ENCODE measurements around the gene MAP4K3. TPM values are rescaled to one million over a fixed set of nuclear protein-coding genes. Genes with fewer than 3 reads are reported as not detected.

Gene MAP4K3
- total RNA-seq, 1 donor from 2014 or later = 38.5 TPM

DNA sequence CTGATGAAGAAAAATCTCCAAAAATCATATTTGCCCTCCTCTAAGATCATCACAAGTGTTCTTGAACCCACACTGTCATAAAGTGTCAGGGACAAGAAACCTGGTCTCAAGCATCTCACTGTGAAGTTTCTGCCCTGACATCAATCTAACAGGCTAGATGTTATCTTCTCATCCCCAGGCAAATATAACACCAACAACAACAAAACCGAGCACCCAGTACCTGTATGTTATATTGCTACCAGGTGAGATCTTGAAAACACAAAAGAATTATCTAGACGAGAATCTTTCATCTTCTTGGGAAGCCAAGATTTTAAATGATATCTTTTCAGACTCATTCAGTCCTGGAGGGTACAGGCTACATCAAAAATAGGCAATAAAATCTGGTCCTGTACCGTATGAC, 8.8 kb upstream of the MAP4K3 start:
- no peaks in the 10 kb centered on the region for H3K9me3 ChIP-seq
- DNase-seq (ENCODE audit: extremely low spot score in 2 of 2) = no peak
- intact Hi-C loops (cut with DNase I) = no loop called here
- no peak overlapping the region for H3K4me3 ChIP-seq
- H3K27ac ChIP-seq = no peak overlapping the region
- H3K4me1 ChIP-seq = no peaks in the 10 kb centered on the region
- no peaks in the 10 kb centered on the region for H3K27me3 ChIP-seq
- TF ChIP-seq POLR2AphosphoS5 (IDR thresholded peaks at IDR 0.05; ENCODE audit: insufficient read depth in 1 of 2, low read depth in 1 of 2) (no peak), POLR2A (IDR thresholded peaks at IDR 0.05) (no peak)
- TF ChIP-seq, protein P1, sequence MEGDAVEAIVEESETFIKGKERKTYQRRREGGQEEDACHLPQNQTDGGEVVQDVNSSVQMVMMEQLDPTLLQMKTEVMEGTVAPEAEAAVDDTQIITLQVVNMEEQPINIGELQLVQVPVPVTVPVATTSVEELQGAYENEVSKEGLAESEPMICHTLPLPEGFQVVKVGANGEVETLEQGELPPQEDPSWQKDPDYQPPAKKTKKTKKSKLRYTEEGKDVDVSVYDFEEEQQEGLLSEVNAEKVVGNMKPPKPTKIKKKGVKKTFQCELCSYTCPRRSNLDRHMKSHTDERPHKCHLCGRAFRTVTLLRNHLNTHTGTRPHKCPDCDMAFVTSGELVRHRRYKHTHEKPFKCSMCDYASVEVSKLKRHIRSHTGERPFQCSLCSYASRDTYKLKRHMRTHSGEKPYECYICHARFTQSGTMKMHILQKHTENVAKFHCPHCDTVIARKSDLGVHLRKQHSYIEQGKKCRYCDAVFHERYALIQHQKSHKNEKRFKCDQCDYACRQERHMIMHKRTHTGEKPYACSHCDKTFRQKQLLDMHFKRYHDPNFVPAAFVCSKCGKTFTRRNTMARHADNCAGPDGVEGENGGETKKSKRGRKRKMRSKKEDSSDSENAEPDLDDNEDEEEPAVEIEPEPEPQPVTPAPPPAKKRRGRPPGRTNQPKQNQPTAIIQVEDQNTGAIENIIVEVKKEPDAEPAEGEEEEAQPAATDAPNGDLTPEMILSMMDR (IDR thresholded peaks at IDR 0.05) = no peak
- no peaks in the 10 kb centered on the region for H3K36me3 ChIP-seq

DNA sequence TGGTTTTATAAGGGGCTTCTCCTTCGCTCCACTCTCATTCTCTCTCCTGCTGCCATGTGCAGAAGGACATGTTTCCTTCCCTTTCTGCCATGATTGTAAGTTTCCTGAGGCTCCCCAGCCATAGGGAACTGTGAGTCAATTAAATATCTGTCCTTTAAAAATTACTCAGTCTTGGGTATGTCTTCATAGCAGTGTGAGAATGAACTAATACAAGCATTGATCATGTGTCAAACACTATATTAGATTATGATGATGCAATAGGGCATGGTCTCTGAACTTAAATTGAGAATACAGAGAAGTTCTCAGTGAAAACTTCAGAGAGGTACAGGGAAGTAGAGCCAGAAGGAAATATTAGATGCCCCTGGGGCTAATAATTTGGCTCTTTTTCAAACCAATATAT, 5.9 kb upstream of the MAP4K3 start:
- TF ChIP-seq, protein P1 (IDR thresholded peaks at IDR 0.05) = no peak
- TF ChIP-seq POLR2AphosphoS5 (IDR thresholded peaks at IDR 0.05; ENCODE audit: insufficient read depth in 1 of 2, low read depth in 1 of 2) (no peak), POLR2A (IDR thresholded peaks at IDR 0.05) (no peak)
- DNase-seq (ENCODE audit: extremely low spot score in 2 of 2) = no peak
- Histone ChIP-seq H3K4me3 (no peak overlapping the region), H3K27ac (no peak overlapping the region), H3K27me3 (no peaks in the 10 kb centered on the region), H3K9me3 (no peaks in the 10 kb centered on the region), H3K4me1 (peaks cover 16% of the 10 kb centered on the region), H3K36me3 (no peaks in the 10 kb centered on the region)
- intact Hi-C loops (cut with DNase I) = no loop called here

DNA sequence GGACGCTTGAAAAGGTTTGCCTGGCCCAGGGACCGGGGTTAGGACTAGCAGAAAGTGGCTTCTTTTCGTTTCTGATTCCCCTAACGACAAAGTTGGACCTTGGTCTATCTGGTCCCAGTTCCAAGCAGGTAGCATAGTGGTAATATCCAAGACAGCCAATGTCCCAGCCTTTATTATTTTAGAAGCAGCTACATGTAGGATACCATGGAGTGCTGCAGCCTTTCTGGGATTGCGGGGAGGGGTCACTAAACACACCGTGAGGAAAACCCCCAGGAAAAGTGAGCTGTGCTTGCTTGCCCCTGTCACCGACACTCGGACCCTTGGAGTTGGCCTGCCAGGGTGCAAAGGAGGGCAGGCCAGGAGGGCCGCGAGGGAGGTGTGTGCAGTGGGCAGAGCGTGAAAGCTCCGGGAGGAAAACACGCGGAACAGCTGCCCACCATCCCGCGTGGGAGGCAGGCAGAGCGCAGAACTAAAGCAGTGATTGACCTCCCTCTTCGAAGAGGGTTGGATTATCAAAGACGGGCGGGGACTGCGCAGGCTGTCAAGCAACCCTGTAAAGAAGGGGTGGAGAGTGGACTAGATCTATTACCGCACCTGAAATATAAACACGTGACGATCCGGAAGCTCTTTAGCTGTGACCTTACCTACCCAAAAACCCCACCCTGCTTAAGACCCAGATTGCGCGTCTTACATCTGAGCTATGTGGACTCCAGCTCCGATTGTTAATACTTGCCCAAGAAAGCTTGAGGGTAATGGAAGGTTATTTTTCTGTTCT, 624 bp upstream of the MAP4K3 start:
- Histone ChIP-seq H3K27me3 (no peaks in the 10 kb centered on the region), H3K27ac (peak overlapping the region; percentile 97), H3K9me3 (no peaks in the 10 kb centered on the region), H3K4me1 (peaks cover 44% of the 10 kb centered on the region), H3K36me3 (no peaks in the 10 kb centered on the region), H3K4me3 (peak overlapping the region; percentile 88 to 89)
- intact Hi-C loops (cut with DNase I) = loop anchor here (10.0 kb wide), 1 partner anchor 67 kb away; no protein-coding TSS in a partner anchor
- DNase-seq (ENCODE audit: extremely low spot score in 2 of 2) = no peak
- TF ChIP-seq POLR2AphosphoS5 (IDR thresholded peaks at IDR 0.05; ENCODE audit: insufficient read depth in 1 of 2, low read depth in 1 of 2) (peak; percentile 4 to 53), POLR2A (IDR thresholded peaks at IDR 0.05) (no peak)
- TF ChIP-seq, protein P1 (IDR thresholded peaks at IDR 0.05) = no peak

DNA sequence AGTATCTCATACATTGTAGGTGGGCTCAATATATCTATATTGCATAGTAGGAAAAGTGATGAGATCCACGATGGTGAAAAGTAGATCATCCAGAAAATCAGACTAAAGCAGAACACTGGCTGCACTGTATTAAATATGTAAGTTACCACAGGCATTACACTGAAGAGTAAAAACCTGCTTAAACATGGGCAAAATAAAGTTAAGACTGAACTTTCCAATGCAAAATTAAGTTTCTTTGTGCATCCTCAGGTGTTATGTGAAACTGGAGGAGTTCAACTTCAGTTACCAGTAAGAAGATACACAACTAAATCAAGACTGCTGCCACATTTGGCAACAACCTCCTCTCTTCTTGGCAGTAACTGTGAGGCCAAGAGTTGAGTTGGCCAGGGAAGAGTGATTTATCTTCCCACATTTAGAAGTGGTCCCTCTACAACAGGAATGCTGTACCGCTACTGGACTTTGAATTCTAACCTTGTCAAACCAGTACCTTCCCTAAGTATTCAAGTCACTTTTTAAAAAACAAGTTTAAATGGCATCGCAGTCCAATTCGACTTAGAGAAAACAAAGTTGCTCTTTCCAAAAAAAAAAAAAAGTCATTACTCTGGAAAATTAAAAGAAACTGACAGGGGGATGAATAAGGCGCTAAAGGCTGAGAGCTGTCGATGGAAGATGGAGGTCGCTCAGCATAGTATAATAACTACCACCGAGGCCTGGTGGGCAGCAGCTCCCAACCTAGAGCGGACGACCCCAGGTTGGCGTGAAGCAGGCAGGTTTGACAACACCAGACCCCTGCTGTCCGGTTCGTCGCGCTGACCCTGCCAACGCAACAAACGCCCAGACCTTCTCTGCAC, 1.1 kb downstream of the MAP4K3 start:
- Histone ChIP-seq H3K36me3 (no peaks in the 10 kb centered on the region), H3K27ac (peak overlapping the region; percentile 97), H3K9me3 (no peaks in the 10 kb centered on the region), H3K4me1 (peaks cover 59% of the 10 kb centered on the region), H3K27me3 (no peaks in the 10 kb centered on the region), H3K4me3 (peak overlapping the region; percentile 88 to 89)
- TF ChIP-seq POLR2AphosphoS5 (IDR thresholded peaks at IDR 0.05; ENCODE audit: insufficient read depth in 1 of 2, low read depth in 1 of 2) (peak in 1 of 2 donors; percentile 13), POLR2A (IDR thresholded peaks at IDR 0.05) (no peak)
- TF ChIP-seq, protein P1 (IDR thresholded peaks at IDR 0.05) = no peak
- intact Hi-C loops (cut with DNase I) = loop anchor here (10.0 kb wide), 1 partner anchor 69 kb away; no protein-coding TSS in a partner anchor
- DNase-seq (ENCODE audit: extremely low spot score in 2 of 2) = no peak

All from vagina (tissue), 2 donors.